Stimulated activated CD4-positive, alpha-beta T cell treated with anti-CD3 and anti-CD28 coated beads, Interleukin-2, amount 100 ng/mL, for 4 hours (primary cell): ENCODE data around the gene NUP153.
"Not testable (repeated sequence)": the region's sequence is repeated elsewhere in the genome, so short reads cannot be mapped to it uniquely, and the experiment has no call there.

Source experiments
- DNase-seq: peaks from one replicate; pipeline ENCODE4 v3.0.0-alpha.2; 2020; ENCODE audit warnings: low read depth

The NUP153 gene

GRCh38 chr6:17600527-17601385, 106.0 kb downstream of the NUP153 start:
- DNase-seq = peak; percentile 19

- DNase-seq = peak; percentile 93
Observed at GRCh38 chr6:17599877-17600526, 106.7 kb downstream of the NUP153 start, which contains the start of gene FAM8A1. Gene FAM8A1, plus strand, starts transcription at chr6:17600302. Its CDS starts 108 bp downstream, at chr6:17600410.

GRCh38 chr6:17596085-17596484, 110.6 kb downstream of the NUP153 start:
- DNase-seq = no peak

- no peak for DNase-seq
Observed at GRCh38 chr6:17593246-17593645, 113.5 kb downstream of the NUP153 start.

- no peak for DNase-seq
Observed at GRCh38 chr6:17591287-17591686, 115.4 kb downstream of the NUP153 start.

GRCh38 chr6:17589406-17590096, 117.2 kb downstream of the NUP153 start:
- no peak for DNase-seq

- no peak for DNase-seq
Observed at GRCh38 chr6:17588011-17588410, 118.7 kb downstream of the NUP153 start.

- DNase-seq = not testable (repeated sequence)
Observed at GRCh38 chr6:17586623-17587022, 120.1 kb downstream of the NUP153 start.

GRCh38 chr6:17585766-17586490, 120.8 kb downstream of the NUP153 start:
- no peak for DNase-seq

- no peak for DNase-seq
Observed at GRCh38 chr6:17584241-17584803, 122.4 kb downstream of the NUP153 start.

- DNase-seq = no peak
Observed at GRCh38 chr6:17583811-17584210, 122.9 kb downstream of the NUP153 start.

GRCh38 chr6:17581282-17581681, 125.4 kb downstream of the NUP153 start:
- DNase-seq = not testable (repeated sequence)

- DNase-seq = no peak
Observed at GRCh38 chr6:17580518-17581048, 126.1 kb downstream of the NUP153 start.

- DNase-seq = no peak
Observed at GRCh38 chr6:17577059-17577458, 129.7 kb downstream of the NUP153 start.

GRCh38 chr6:17574866-17575560, 131.7 kb downstream of the NUP153 start:
- no peak for DNase-seq

- no peak for DNase-seq
Observed at GRCh38 chr6:17565399-17565798, 141.3 kb downstream of the NUP153 start.
